Stimulated activated CD8-positive, alpha-beta memory T cell treated with anti-CD3 and anti-CD28 coated beads, Interleukin-15, amount 100 ng/mL, for 48 hours (primary cell): ENCODE results near the gene ATP2A1.

Experiments used
- DNase-seq, 2 donors: peaks; one replicate each; pipeline ENCODE4 v3.0.0-alpha.2; 2020; ENCODE audit warnings: low read depth in 2 of 2

ATP2A1 gene

DNA sequence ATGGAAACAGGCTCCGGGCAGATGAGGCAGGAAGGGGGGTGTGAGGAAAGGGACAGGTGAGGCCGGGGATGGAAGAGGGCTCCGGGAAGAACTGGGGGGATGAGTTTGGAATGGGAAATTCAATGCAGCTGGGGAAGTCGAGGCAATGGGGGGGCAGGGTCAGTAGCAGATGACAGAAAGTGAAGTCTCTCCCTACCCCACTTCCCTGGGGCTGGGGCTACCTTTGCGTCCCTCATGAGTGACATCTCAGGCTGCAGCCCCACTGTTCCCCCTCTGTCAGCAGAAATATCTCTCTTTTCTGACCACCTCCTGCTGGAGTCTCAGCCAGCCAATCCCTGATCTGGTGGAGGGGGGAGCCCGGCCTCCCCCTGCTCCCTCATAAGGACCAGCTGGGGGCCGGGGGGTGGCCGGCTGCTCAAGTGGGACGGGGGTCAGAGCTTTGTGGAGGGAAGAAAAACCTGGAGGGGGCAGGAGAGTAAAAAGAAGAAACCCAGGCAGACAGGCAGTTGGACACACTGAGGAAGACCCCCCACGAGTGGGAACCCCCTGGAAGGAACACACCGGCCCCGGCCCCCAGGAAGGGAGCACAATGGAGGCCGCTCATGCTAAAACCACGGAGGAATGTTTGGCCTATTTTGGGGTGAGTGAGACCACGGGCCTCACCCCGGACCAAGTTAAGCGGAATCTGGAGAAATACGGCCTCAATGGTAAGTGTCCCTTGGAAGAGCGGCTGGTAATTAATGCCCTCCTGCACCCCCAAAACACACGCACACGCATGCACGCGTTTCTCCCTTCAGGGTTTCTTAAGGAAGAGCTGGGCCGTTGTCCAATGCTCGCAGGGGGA is at the start of gene ATP2A1:
Gene ATP2A1, plus strand, starts transcription at position 406 of the 844 bp plus-strand sequence. Its CDS starts 184 bp downstream, at position 590.
- DNase-seq = no peak

DNA sequence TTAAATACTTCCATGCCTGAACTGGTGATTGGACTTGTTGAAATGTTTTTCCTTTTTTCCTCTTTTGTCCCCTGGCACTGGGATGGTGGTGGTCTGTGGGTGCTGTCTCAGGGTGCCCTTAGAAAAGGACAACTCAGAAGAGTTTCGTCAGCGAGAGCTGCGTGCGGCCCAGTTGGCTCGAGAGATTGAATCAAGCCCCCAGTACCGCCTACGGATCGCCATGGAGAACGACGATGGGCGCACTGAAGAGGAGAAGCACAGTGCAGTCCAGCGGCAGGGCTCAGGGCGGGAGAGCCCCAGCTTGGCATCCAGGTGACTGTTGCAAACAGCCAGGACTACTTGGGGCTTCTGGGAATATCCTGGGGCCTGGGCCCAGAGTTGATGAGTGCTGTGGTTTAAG is 48.5 kb upstream of the ATP2A1 start:
- no peak for DNase-seq

DNA sequence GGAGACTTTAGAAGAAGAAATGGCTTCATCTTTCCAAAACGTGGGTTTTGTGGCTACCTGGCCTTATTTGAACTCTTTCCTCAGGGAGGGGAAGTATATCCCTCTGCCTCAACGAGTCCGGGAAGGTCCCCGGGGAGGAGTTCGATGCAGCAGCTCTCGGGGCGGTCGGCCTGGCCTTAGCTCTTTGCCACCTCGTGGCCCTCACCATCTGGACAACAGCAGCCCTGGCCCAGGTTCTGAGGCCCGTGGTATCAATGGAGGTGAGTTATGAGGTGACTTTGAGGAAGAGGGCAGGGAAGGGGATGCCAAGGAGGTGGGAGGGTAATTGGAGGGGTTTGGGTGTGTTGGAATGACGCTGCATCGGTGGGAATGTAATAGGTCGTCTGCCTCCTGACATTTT is 47.8 kb upstream of the ATP2A1 start:
- DNase-seq = no peak

DNA sequence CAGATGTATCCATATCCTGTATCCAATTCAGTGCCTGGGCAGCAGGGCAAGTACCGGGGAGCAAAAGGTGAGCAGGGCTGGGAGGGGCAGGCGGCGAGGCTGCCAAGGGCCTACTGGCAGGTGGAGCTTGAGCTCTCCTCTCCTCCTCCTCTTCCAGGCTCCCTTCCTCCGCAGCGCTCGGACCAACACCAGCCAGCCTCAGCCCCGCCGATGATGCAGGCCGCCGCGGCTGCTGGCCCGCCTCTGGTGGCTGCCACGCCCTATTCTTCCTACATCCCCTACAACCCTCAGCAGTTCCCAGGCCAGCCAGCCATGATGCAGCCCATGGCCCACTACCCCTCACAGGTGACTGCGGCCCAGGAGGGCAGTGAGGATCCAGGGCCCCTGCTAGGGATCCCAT is 43.9 kb upstream of the ATP2A1 start:
- no peak for DNase-seq

DNA sequence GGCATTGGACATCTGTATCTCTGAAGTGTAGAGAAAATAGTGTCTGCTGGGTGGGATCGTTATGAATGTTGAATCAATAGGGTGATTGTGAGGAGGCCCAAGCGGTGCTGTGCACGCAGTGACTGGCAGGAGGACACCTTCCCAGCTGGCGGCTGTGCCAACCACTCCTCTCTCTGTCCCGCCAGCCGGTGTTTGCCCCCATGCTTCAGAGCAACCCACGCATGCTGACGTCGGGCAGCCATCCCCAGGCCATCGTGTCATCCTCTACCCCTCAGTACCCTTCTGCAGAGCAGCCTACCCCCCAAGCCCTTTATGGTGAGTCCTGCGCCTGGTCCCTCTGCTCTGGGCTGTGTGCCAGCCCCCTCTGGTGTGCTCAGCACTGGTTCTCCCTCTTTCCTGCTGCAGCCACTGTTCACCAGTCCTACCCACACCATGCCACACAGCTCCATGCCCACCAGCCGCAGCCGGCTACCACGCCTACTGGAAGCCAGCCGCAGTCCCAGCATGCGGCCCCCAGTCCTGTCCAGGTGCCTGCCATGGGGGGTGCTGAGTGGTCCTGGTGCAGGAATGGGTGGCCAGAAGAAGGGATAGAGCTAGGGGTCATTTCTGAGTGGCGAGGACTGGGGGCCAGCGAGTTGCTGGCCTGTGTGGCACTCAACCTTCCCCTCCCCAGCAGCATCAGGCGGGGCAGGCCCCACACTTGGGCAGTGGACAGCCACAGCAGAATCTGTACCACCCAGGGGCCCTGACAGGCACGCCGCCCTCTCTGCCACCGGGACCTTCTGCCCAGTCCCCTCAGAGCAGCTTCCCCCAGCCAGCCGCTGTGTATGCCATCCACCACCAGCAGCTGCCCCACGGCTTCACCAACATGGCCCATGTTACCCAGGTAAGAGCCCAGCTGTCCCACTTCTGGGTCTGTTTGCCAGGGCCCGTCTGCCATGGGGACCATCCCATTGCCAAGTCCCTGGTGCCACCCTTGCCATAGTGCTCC is 43.1 kb upstream of the ATP2A1 start:
- no peak for DNase-seq

DNA sequence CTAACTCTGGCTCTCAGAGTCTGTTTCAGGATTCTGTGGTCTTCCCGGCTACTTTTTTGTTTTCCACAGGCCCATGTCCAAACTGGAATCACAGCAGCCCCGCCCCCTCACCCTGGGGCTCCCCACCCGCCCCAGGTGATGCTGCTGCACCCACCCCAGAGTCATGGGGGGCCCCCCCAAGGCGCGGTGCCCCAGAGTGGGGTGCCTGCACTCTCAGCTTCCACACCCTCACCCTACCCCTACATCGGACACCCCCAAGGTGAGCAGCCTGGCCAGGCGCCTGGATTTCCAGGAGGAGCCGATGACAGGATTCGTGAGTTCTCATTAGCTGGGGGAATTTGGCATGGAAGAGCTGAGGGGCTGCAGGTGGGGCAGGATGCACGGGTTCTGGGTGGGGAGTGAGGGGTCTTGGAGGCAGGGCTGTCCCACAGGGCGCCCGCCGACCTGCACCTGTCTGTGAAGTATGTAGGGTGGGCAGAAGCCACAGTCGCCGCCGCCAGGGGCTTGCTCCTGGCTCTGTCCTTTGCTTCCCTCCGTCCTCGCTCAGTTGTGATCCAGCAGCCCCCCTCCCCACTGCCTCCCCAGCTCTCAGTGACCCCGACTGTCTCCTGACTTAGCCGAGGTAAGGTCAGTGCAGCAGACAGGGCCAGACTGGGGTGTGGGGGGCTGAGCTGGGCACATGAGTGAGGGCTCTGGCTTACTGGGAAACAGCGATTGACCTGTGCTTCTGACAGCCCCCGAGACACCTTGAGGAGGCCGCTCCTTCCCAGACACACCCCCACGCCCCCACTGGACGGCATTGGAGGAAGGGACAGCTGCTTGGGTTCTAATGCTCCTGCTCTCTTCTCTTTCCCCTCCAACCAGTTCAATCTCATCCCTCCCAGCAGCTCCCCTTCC is 42.2 kb upstream of the ATP2A1 start:
- no peak for DNase-seq

DNA sequence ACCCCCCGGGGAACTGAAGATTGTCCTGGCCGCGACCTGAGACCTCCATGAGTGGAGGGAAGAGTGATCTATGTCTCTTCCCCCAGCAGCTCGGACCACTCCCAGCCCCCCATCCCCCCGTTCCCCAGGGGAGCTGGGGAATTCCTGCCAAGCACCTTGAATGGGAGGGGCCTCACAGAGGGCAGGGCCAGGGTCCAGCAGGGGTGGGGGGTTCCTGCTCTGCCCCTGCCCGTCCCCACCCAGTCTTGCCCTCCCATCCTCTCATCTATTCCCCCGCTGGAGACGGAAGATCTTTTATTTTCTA is 41.6 kb upstream of the ATP2A1 start:
- DNase-seq = no peak

DNA sequence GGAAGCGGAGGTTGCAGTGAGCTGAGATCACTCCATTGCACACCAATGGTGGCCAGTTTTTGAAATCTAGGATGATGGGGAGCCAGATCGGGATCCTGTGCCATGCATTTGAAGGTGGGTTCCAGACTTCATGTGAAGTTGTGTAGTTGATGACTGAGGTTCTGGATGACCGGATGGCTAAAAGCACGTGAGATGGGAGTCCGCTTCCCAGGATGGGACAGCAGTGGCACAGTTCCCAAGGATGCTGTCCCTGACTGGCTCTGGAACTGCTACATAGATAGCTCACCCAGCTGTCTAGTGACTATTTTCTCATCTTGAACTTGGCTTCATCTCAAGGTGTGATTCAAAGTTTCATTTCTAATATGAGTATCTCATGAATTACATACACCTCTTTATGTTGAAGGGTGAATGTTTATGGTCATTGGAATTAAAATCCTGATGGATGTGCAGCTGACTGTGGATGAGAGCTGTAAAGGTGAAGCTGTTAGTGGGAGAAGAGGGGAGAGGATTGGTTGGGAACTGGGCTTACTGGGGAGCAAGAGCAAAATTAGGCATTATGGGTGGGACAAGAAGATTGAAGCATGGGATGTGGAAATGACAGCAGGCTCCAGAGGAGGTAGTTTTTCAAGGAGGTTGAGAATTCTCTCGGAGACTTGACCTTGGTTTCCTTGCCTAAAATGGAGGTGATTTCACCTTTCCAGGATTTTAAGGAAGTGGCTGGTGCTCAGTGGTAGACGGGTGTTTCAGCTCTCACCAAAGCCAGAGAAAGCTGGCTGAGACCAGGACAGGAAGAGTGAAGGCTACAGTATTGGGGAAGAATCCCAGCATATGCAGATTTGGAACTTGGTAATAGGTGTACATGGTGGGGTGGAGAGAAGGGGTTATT is 40.4 kb upstream of the ATP2A1 start:
- DNase-seq = no peak

DNA sequence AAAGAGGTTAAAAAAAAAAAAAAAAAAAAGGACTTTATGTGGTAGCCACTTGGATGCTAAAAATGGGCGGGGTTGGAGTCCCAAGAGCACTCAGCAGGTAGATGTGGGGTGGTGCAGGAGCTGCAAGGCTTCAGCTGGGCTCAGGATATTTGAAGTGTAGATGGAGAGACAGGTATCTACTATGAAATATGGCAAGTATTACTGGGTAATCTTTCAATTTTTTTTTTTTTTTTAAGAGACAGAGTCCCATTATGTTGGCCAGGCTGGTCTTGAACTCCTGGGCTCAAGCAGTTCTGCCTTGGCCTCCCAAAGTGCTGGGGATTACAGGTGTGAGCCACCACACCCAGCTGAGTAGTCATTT is 39.8 kb upstream of the ATP2A1 start:
- DNase-seq = no peak

DNA sequence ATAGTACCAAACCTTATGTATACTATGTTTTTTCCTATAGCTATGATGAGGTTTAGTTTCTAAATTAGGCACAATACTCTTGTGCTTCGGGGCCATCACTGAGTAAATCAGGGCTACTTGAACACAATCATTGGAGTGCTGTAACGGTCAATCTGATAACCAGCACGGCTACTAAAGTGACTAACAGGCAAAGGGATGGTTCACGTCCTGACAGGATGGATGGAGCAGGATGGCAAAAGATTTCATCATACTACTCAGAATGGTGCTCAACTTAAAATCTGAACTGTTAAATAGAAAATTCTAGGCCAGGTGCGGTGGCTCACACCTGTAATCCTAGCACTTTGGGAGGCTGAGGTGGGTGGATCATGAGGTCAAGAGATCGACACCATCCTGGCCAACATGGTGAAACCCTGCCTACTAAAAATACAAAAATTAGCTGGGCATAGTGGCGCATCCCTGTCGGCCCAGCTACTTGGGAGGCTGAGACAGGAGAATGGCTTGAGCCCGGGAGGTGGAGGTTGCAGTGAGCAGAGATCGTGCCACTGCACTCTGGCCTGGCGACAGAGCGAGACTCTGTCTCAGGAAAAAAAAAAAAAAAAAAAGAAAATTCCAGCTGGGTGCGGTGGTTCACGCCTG is 39.2 kb upstream of the ATP2A1 start:
- no peak for DNase-seq

DNA sequence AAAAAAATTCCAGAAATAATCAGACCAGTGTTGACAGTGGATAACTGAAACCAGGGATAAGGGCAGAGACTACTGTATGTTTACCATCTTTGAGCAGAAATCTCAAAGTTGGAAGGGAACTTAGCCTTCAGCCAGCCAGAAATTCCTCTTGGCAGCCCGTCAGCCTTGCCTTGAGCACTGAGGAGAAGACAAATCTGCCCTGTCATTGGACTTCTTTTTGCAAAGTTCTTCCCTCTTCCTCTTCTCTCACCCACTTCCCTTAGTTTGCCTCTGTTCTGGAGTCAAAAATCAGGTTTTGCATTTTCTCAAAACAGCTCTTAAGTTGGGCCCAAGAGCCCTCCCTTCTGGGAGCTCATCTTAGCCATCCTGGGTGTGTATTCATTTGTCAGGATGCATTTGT is 38.4 kb upstream of the ATP2A1 start:
- DNase-seq = no peak

DNA sequence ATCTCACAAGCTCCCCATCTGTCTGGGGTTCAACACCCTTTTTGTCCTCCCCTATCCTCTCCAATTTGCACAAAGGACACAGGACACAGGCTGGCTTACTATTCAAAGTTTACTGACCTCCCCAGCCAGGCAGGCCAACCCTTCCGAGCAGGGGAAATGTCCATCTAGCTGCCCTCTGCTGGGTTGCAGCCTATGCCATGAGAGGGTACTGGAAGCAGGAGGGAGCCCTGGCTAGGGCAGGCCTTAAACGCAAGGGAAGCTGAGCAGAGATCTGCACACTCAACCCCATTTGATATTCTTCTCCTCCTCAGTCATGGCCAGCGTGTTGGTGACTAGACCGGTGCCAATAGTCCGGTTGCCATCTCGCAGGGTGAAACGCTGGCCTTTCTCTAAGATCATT is 35.6 kb upstream of the ATP2A1 start:
- no peak for DNase-seq

DNA sequence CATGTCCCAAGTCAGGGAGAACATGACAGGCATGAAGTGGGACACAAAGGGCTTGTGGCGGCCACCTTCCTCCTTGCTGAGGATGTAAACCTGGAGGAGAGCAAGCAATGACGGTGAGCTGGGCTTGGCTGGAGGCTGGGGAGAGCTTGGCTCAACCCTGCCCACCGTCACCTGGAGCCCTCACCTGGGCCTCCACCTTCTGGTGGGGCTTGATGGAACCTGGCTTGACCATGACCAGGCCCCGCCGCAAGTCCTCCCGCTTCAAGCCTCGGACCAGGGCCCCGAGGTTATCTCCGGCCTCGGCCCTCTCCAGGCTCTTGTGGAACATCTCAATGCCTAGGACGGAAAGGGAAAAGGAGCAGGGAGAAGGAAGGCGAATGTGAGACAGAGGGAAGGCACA is 34.5 kb upstream of the ATP2A1 start:
- DNase-seq = no peak

DNA sequence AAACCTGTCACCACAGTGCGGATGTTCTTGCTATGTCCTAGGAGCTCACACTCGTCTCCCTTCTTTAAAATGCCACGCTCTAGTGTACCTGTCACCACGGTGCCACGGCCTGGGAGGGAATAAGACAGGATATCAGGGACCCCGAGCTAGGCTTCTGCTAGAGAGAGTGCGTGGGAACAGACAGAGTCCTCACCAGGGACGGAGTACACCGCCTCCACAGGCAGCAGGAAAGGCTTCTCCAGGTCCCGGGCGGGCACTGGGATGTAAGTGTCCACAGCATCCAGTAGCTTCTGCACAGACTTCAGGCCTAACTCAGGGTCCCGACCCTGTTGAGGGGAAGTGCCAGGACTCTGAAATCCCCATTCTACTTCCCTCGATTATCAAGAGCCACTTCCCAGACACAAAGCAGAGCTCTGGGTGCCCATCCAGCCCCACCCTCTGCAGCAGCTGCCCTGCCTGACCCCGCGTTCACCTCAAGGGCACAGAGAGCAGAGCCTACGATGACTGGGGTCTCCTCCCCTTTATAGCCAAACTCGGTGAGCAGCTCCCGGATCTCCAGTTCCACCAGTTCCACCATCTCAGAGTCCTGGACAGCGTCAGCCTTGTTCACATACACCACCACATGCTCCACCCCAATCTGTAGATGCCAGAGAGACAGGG is 33.9 kb upstream of the ATP2A1 start:
- no peak for DNase-seq

DNA sequence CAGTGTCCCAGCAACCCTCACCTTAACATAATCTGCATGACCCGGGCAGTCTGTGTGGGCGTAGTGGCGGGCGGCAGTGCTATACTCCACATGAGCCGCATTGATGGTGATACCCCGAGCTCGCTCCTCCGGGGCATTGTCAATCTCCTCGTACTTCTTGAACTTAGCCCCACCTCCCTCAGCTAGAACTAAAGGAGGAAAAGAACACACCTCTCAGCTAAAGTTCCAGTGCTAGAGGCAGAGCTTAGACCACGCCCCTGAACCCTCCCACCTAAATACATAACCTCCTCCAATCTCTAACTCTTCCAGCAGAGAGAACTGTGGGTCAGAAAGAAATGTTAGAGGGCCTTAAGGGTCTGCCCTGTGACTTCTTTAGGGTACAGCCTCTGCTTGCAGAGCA is 33.0 kb upstream of the ATP2A1 start:
- peak in 1 of 2 donors; percentile 30 for DNase-seq

DNA sequence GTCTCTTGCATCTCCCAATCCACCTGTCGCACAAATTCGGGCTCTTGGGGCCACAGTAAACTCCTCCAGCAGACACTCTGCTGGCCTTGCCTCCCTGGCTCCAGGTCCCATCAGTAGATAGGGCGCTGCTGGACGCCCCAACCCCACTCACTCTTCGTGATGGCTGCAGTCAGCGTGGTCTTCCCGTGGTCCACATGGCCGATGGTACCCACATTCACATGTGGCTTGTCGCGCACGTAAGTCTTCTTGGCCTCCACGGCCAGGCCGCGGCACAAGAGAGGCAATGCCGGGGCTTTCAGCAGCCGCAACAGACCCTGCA is 32.6 kb upstream of the ATP2A1 start:
- no peak for DNase-seq

DNA sequence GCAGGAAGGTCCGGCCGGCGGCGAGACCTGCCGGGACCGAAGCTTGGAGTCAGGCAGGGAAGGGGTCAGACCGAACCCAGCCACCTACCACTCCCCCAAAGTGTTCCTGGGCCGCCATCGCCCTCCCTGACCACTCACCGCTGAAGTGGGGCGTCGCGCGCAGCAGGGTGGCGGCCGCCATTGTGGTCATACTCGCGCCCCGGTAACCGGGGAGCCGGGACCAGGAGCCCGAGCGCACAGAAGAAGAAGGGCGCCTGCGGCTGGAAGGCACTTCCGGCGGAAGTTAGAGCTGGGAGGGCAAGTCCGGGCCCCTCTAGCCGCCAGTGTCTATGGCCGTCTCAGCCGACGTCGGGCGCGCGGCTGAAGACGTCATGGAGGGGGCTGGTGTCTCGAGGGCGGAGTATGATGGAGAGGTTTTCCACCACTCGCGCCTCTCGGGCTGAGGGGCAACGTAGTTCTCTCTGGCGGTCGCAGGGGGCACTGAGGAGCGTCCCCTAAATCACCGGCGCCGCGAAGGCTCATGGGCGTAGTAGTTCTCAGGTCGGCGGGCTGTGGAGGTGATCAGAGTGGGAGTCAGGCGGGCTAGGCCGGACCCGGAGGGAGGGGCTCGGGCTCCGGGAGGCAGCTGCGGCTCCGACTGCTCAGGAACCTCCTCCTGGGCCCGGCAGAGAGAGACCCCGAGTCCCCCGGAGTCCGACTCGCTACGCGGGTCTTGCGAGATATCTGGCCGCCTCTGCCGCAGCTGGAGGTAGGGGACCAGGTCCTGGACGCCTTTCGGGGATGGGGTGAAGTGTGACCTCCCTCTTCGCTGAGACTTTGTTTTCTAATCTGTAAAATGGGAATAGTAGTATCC is 32.0 kb upstream of the ATP2A1 start, which contains the start of gene TUFM:
Gene TUFM, minus strand, starts transcription at position 269 of the 853 bp plus-strand sequence. Its CDS starts 79 bp downstream, at position 190.
- DNase-seq = peak; percentile 98

DNA sequence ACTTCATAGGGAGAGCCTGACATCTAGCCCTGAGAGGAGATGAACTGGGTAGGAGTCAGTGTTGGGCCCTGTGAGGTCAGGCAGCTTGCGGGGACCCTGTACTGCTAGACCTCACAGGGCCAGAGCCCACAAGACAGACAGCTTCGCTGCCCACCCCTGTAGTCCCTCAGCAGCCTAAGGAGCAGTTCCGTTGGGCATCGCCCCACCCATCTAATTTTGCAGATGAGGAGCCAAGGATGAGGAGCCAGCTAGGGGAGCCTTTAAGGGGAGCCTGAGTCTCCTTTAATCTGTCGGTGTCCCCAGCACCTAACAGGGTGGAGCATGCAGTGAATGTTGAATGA is 31.4 kb upstream of the ATP2A1 start:
- no peak for DNase-seq

DNA sequence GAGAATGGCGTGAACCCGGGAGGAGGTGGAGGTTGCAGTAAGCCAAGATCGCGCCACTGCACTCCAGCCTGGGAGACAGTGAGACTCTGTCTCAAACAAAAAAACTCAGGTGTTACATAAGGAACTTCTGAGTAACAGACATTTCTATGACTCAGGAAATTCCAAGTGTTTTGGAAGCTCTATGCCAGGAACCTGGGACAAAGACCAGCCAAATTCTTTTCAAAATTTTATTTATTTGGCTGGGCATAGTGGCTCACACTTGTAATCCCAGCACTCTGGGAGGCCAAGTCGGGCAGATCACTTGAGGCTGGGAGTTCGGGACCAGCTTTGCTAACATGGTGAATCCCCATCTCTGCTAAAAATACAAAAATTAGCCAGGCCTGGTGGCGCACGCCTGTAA is 19.9 kb upstream of the ATP2A1 start:
- no peak for DNase-seq
